HepG2 (cell line): Measurements from ENCODE around the gene SPSB1. TPM values are rescaled to one million over a fixed set of nuclear protein-coding genes. Genes with fewer than 3 reads are reported as not detected.

Source experiments
- ATAC-seq: fragments of 200-7000 bp; cut with Tn5 transposase; 3 replicates; pipeline ENCODE4 v1.9.1; 2020; ENCODE audit warnings: mild to moderate bottlenecking, moderate library complexity
- BruUV-seq: library from RNA; stranded (reverse); fragments of 400-500 nt; replicated peaks from 2 replicates; lab custom pipeline; 2021; lab: Mats Ljungman, UMichigan
- CTCF ChIA-PET: fragments of 300-600 bp; formaldehyde crosslinking; extraction: SDS; loops from one replicate; lab custom pipeline; 2021; ENCODE audit warnings: low total read pairs, inconsistent platforms, low intra/inter-chr PET ratio; lab: Yijun Ruan, JAX
- POLR2A ChIA-PET: fragments of 350-600 bp; sonication (Branson Sonifier 250); formaldehyde crosslinking; loops from one replicate; lab custom pipeline; 2020; ENCODE audit warnings: antibody characterized with exemption, inconsistent platforms; lab: Yijun Ruan, JAX
- DNase-seq: peaks from one replicate; pipeline ENCODE4 v3.0.0-alpha.2; 2015; ENCODE audit warnings: low spot score
- FAIRE-seq: peaks from 3 replicates; lab custom pipeline; 2011; peaks lifted over from hg19 to GRCh38; lab: Jason Lieb, UNC
- H2AFZ ChIP-seq: one replicate; pipeline ENCODE4 v1.6.1; 2011; ENCODE audit warnings: low read length, inconsistent platforms
- H3K27ac ChIP-seq: fragments of 300-600 bp; 3 replicates; pipeline ENCODE4 v1.8.0; 2011; ENCODE audit warnings: mixed run types, mild to moderate bottlenecking, mixed read lengths, low read length, inconsistent platforms; ENCODE audit not compliant: insufficient read depth; ENCODE audit errors: extremely low read length
- H3K27me3 ChIP-seq, 2 experiments: fragments of 200-600 bp in 1 of 2; 2 replicates in 1 of 2; 3 replicates in 1 of 2; pipeline versions ENCODE4 v1.6.0 to v1.8.0; 2011; ENCODE audit warnings: low read length in 2 of 2, mild to moderate bottlenecking in 2 of 2, moderate library complexity in 2 of 2, inconsistent platforms in 1 of 2; ENCODE audit not compliant: insufficient read depth in 2 of 2, control insufficient read depth in 1 of 2
- H3K36me3 ChIP-seq, 2 experiments: fragments of 200-600 bp in 1 of 2; replicated peaks in 1 of 2; 2 replicates in 1 of 2; 3 replicates in 1 of 2; pipeline versions ENCODE4 v1.5.1 to v1.8.0; 2011; ENCODE audit warnings: low read length in 2 of 2, inconsistent platforms in 1 of 2; ENCODE audit not compliant: insufficient read depth in 2 of 2, control insufficient read depth in 1 of 2
- H3K4me1 ChIP-seq: 2 replicates; pipeline ENCODE4 v1.5.1; 2012; ENCODE audit warnings: low read length, inconsistent platforms; ENCODE audit not compliant: insufficient read depth
- H3K4me2 ChIP-seq: 2 replicates; pipeline ENCODE4 v1.6.0; 2011; ENCODE audit warnings: low read depth, low read length, inconsistent platforms
- H3K4me3 ChIP-seq, 3 experiments: fragments of 200-600 bp in 1 of 3; sonication (generic), shearing (Covaris generic) in 1 of 3; replicated peaks in 1 of 3; 2 replicates each; pipeline ENCODE4 v1.5.1; 2011 to 2016; ENCODE audit warnings: low read length in 3 of 3, inconsistent platforms in 2 of 3, low read depth in 2 of 3, mild to moderate bottlenecking in 2 of 3, control low read depth in 1 of 3, mixed read lengths in 1 of 3; ENCODE audit not compliant: insufficient read depth in 1 of 3
- H3K79me2 ChIP-seq: one replicate; pipeline ENCODE4 v1.6.1; 2011; ENCODE audit warnings: low read length, inconsistent platforms; ENCODE audit not compliant: insufficient read depth
- H3K9ac ChIP-seq: 2 replicates; pipeline ENCODE4 v1.6.0; 2011; ENCODE audit warnings: mild to moderate bottlenecking, low read depth, low read length, inconsistent platforms; ENCODE audit not compliant: insufficient read depth
- H3K9me3 ChIP-seq: 2 replicates; pipeline ENCODE4 v1.5.1; 2012; ENCODE audit warnings: mild to moderate bottlenecking, low read length
- H4K20me1 ChIP-seq: 2 replicates; pipeline ENCODE4 v1.6.0; 2011; ENCODE audit warnings: inconsistent platforms, mild to moderate bottlenecking, low read length, moderate library complexity; ENCODE audit not compliant: insufficient read depth
- FOXO1 ChIP-seq: sonication (generic); formaldehyde crosslinking; IDR thresholded peaks from 2 replicates; pipeline ENCODE4 v1.4.0; 2020; ENCODE audit warnings: missing genetic modification reagents
- NKX3-1 ChIP-seq: sonication (generic); formaldehyde crosslinking; IDR thresholded peaks from 2 replicates; pipeline ENCODE4 v1.5.0; 2020; ENCODE audit warnings: missing genetic modification reagents
- ZFP91 ChIP-seq: sonication (generic); formaldehyde crosslinking; IDR thresholded peaks from 2 replicates; pipeline ENCODE4 v1.9.0; 2022; ENCODE audit warnings: missing genetic modification reagents, mild to moderate bottlenecking, borderline replicate concordance
- WGBS: methylation state at CpG from one replicate; pipeline ENCODE4 v1.1.6; 2017; ENCODE audit warnings: low lambda C conversion rate; 5-methylcytosine and 5-hydroxymethylcytosine counted together
- in situ Hi-C: cut with HindIII; loops from 2 replicates; pipeline ENCODE4 v1.10.0; 2017; ENCODE audit warnings: low pct_unique_long_range_greater_than_20kb; ENCODE audit not compliant: extremely low pct_ligation_motif_present
- intact Hi-C: fragments of 100-400 bp; cut with micrococcal nuclease; formaldehyde crosslinking; loops from one replicate; pipeline ENCODE4 v1.10.0; 2022; ENCODE audit not compliant: unreplicated experiment
- polyA plus RNA-seq, 8 experiments: library from polyadenylated mRNA; depleted of rRNA in 3 of 8; stranded (reverse) in 7 of 8; unstranded in 1 of 8; fragments of >200 nt; fragmentation: Illumina TruSeq in 4 of 8; extraction: Trizol in 4 of 8; gene quantifications; 2 replicates each; pipeline versions ENCODE4 v1.2.1 to v1.2.3, GENCODE V29; 2011 to 2016; ENCODE audit warnings: low read depth in 4 of 8, missing spikeins in 1 of 8, mixed read lengths in 1 of 8; ENCODE audit not compliant: insufficient read depth in 1 of 8
- total RNA-seq, 5 experiments: library from RNA; depleted of rRNA; stranded (reverse); fragments of >200 nt; fragmentation: Illumina TruSeq; extraction: Trizol; gene quantifications; 2 replicates each; pipeline ENCODE4 v1.2.3, GENCODE V29; 2016; ENCODE audit warnings: low read depth in 1 of 5

Gene SPSB1
- total and polyA plus RNA-seq, 2 of the 13 experiments (the other 11 are each of a cell fraction or from before 2014, with no cell fraction given) = 5.0 to 8.0 TPM

GRCh38 chr1:9319789-9320519 is 27.3 kb downstream of the SPSB1 start:
- no TSS peak for BruUV-seq
- Histone ChIP-seq H3K27me3 (no peaks in the 10 kb centered on the region), H4K20me1 (no peaks in the 10 kb centered on the region), H3K9me3 (no peaks in the 10 kb centered on the region), H3K36me3 (no peaks in the 10 kb centered on the region), H3K4me2 (no peak overlapping the region), H3K4me3 (no peak overlapping the region), H3K27ac (no peak overlapping the region), H3K9ac (no peak overlapping the region), H3K79me2 (no peaks in the 10 kb centered on the region), H3K4me1 (no peaks in the 10 kb centered on the region; the same call in 1 of the 2 replicates), H2AFZ (no peak overlapping the region)
- FAIRE-seq (no peak), ATAC-seq (no peak), DNase-seq (no peak)
- 89% methylated on average over 19 of the region's 21 CpGs for WGBS
- intact Hi-C loops = no loop called here
- in situ Hi-C loops = no loop called here
- TF ChIP-seq NKX3-1 (CRISPR knock-in tag) (no peak), ZFP91 (CRISPR knock-in tag) (0 out of 2 replicates have a peak, but pooled peaks have one; percentile 12), FOXO1 (no peak)
- TF ChIP-seq, all 625 proteins: peak for 1
- POLR2A ChIA-PET = no interaction called here
- CTCF ChIA-PET = no interaction called here
